Common myeloid progenitor, CD34-positive (primary cell): ENCODE data around the gene ST14.

Experiments
- CTCF ChIA-PET: fragments of 350-600 bp; sonication (Branson Sonifier 250); formaldehyde crosslinking; loops from one replicate; lab custom pipeline; 2021; ENCODE audit warnings: antibody characterized with exemption; lab: Charles Lee
- POLR2A ChIA-PET: fragments of 350-600 bp; sonication (Branson Sonifier 250); formaldehyde crosslinking; loops from one replicate; lab custom pipeline; 2021; ENCODE audit warnings: antibody characterized with exemption; lab: Charles Lee
- DNase-seq, 3 donors: peaks; one replicate each; pipeline versions ENCODE4 v3.0.0 to v3.0.0-alpha.2; 2013
- H3K27ac ChIP-seq, 2 experiments: 1 replicate in 1 of 2; 2 replicates in 1 of 2; pipeline ENCODE4 v1.7.0; 2013; ENCODE audit warnings: inconsistent platforms in 2 of 2, low read length in 2 of 2, mild to moderate bottlenecking in 2 of 2, low read depth in 1 of 2, moderate library complexity in 1 of 2; ENCODE audit not compliant: severe bottlenecking in 2 of 2, insufficient read depth in 1 of 2, poor library complexity in 1 of 2
- H3K27me3 ChIP-seq, 5 experiments: replicated peaks in 2 of 5; 1 replicate in 3 of 5; 2 replicates in 2 of 5; pipeline versions ENCODE4 v1.6.1 to v1.7.0; 2013; ENCODE audit warnings: low read length in 4 of 5, mild to moderate bottlenecking in 2 of 5, moderate library complexity in 2 of 5, inconsistent platforms in 1 of 5; ENCODE audit not compliant: insufficient read depth in 5 of 5, control insufficient read depth in 4 of 5
- H3K36me3 ChIP-seq, 4 experiments: 1 replicate in 2 of 4; 2 replicates in 2 of 4; pipeline versions ENCODE4 v1.6.1 to v1.7.0; 2013; ENCODE audit warnings: low read length in 3 of 4, control low read depth in 1 of 4, mild to moderate bottlenecking in 1 of 4; ENCODE audit not compliant: control insufficient read depth in 4 of 4, insufficient read depth in 4 of 4
- H3K4me1 ChIP-seq, 4 experiments: 1 replicate in 3 of 4; 2 replicates in 1 of 4; pipeline versions ENCODE4 v1.6.1 to v1.7.1; 2013; ENCODE audit warnings: low read length in 3 of 4, mild to moderate bottlenecking in 3 of 4, control low read depth in 1 of 4, inconsistent platforms in 1 of 4, moderate library complexity in 1 of 4; ENCODE audit not compliant: control insufficient read depth in 4 of 4, insufficient read depth in 4 of 4; ENCODE audit errors: control extremely low read depth in 1 of 4
- H3K4me3 ChIP-seq, 7 experiments: 1 replicate in 4 of 7; 2 replicates in 3 of 7; pipeline versions ENCODE4 v1.5.1 to v1.7.0; 2013; ENCODE audit warnings: mild to moderate bottlenecking in 7 of 7, low read length in 6 of 7, moderate library complexity in 6 of 7, inconsistent platforms in 2 of 7, low read depth in 2 of 7, control low read depth in 1 of 7; ENCODE audit not compliant: insufficient read depth in 4 of 7, control insufficient read depth in 1 of 7; ENCODE audit errors: extremely low read depth in 1 of 7
- H3K9me3 ChIP-seq, 5 experiments: 1 replicate in 4 of 5; 2 replicates in 1 of 5; pipeline versions ENCODE4 v1.6.1 to v1.7.1; 2013; ENCODE audit warnings: low read length in 4 of 5, mild to moderate bottlenecking in 2 of 5, inconsistent platforms in 1 of 5, low read depth in 1 of 5, moderate library complexity in 1 of 5; ENCODE audit not compliant: control insufficient read depth in 4 of 5, insufficient read depth in 2 of 5; ENCODE audit errors: control extremely low read depth in 1 of 5
- WGBS: methylation state at CpG from one replicate; pipeline ENCODE4 v1.1.5; 2013; ENCODE audit not compliant: insufficient coverage; 5-methylcytosine and 5-hydroxymethylcytosine counted together

Gene ST14

DNA sequence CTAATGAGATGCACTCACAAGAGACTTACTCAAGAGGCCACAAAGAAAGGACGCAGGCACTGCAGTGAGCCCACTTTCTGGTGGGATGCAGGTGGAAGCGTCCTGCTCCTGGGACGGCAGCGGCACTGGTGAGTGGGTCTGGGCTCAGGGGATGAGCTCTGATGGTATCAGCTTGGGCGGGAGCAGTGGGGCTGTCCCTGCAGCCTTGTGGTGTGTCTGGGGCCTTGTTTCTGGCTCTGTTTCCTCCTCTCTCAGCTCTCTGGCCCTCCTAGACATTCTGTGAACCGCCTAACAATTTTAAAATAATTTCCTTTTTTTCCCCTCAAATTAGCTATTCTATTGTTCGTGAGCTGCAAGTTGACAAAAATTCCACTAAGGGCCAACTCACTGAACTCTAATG is 8.8 kb upstream of the ST14 start:
- Histone ChIP-seq H3K27ac (no peak overlapping the region), H3K36me3 (peaks cover 0 to 3% (median 0%) of the 10 kb centered on the region in 4 experiments), H3K9me3 (no peaks in the 10 kb centered on the region), H3K4me3 (no peak overlapping the region), H3K27me3 (no peaks in the 10 kb centered on the region), H3K4me1 (peaks cover 3 to 21% (median 15%) of the 10 kb centered on the region in 4 experiments)
- WGBS = 95% methylated on average over 6 of the region's 7 CpGs
- ChIA-PET CTCF (interaction anchor here (0.5 to 1.6 kb wide), 2 partner anchors 228 to 776 kb away, joined by 3 read pairs; no protein-coding TSS in a partner anchor), POLR2A (no interaction called here)
- DNase-seq = no peak

- ChIA-PET CTCF (interaction anchor here (0.5 kb wide), 1 partner anchor 777 kb away, joined by 3 read pairs; no protein-coding TSS in a partner anchor), POLR2A (no interaction called here)
- peaks cover 0 to 3% (median 0%) of the 10 kb centered on the region in 4 experiments for H3K36me3 ChIP-seq
- H3K4me1 ChIP-seq = peaks cover 3 to 18% (median 13%) of the 10 kb centered on the region in 4 experiments
- no peak for DNase-seq
- no peaks in the 10 kb centered on the region for H3K27me3 ChIP-seq
- no peak overlapping the region for H3K27ac ChIP-seq
- no peaks in the 10 kb centered on the region for H3K9me3 ChIP-seq
- no CpG with 5 or more reads among the region's 1 CpG for WGBS
- no peak overlapping the region for H3K4me3 ChIP-seq
Measured at GRCh38 chr11:130151196-130151595, 8.4 kb upstream of the ST14 start.

GRCh38 chr11:130156108-130157022 is 3.2 kb upstream of the ST14 start:
- Histone ChIP-seq H3K27me3 (peaks cover 0 to 38% (median 21%) of the 10 kb centered on the region in 5 experiments), H3K4me3 (no peak overlapping the region), H3K36me3 (no peaks in the 10 kb centered on the region), H3K27ac (no peak overlapping the region), H3K4me1 (peaks cover 0 to 19% (median 14%) of the 10 kb centered on the region in 4 experiments), H3K9me3 (no peaks in the 10 kb centered on the region)
- 81% methylated on average over 9 of the region's 11 CpGs for WGBS
- DNase-seq = peak in 1 of 3 donors; percentile 23
- ChIA-PET POLR2A (no interaction called here), CTCF (interaction anchor here (0.9 kb wide), 1 partner anchor 275 kb away, joined by 3 read pairs; no protein-coding TSS in a partner anchor)

DNA sequence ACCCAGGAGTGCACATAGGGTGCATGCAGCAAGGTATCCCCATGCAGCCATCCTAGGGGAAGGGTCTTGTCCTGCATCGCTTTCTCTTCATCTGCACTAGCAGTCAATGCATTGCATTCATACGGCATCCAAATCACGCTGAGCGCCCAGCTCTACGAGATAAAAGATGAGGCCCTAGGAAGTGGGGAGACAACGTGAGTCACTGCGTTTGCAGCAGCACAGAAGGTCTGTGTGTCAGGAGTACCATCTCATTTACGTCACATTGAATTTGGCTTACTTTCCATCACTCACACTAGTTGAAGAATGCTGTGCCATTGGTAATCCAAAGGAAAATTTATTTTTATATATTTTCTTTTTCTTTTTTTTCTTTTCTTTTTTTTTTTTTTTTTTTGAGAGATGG is 2.5 kb upstream of the ST14 start:
- no peak for DNase-seq
- Histone ChIP-seq H3K4me1 (peaks cover 0 to 21% (median 14%) of the 10 kb centered on the region in 4 experiments), H3K36me3 (no peaks in the 10 kb centered on the region), H3K9me3 (no peaks in the 10 kb centered on the region), H3K27me3 (peaks cover 0 to 46% (median 29%) of the 10 kb centered on the region in 5 experiments), H3K4me3 (no peak overlapping the region), H3K27ac (no peak overlapping the region)
- CTCF ChIA-PET = no interaction called here
- POLR2A ChIA-PET = no interaction called here
- WGBS = 95% methylated on average over 6 of the region's 8 CpGs

DNA sequence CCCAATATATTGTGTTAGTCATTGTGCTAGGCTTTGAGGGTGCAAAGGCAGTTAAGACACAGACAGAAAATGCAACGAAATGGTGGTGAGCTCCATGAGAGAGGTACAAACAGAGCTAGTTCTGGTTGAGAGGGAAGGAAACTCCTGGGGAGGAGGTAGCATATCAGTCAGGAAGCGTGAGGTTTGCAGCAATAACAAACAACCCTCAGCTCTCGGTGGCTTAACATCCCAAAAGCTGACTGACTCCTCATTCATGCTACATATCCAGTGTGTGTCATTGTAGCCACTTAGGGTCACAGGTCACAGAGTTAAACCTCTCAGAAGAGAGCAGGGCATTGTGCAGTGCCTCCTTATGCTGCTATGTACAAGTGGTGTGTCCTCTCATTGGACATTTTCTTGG is 1.7 kb upstream of the ST14 start:
- no peaks in the 10 kb centered on the region for H3K36me3 ChIP-seq
- no peak overlapping the region for H3K27ac ChIP-seq
- ChIA-PET CTCF (interaction anchor here (1.1 to 1.3 kb wide), 2 partner anchors 277 to 705 kb away, joined by 3 read pairs; no protein-coding TSS in a partner anchor), POLR2A (no interaction called here)
- no peak for DNase-seq
- no peaks in the 10 kb centered on the region for H3K9me3 ChIP-seq
- H3K4me3 ChIP-seq = no peak overlapping the region
- 67% methylated on average over 2 of the region's 3 CpGs for WGBS
- peaks cover 0 to 53% (median 30%) of the 10 kb centered on the region in 5 experiments for H3K27me3 ChIP-seq
- H3K4me1 ChIP-seq = peaks cover 0 to 21% (median 14%) of the 10 kb centered on the region in 4 experiments

DNA sequence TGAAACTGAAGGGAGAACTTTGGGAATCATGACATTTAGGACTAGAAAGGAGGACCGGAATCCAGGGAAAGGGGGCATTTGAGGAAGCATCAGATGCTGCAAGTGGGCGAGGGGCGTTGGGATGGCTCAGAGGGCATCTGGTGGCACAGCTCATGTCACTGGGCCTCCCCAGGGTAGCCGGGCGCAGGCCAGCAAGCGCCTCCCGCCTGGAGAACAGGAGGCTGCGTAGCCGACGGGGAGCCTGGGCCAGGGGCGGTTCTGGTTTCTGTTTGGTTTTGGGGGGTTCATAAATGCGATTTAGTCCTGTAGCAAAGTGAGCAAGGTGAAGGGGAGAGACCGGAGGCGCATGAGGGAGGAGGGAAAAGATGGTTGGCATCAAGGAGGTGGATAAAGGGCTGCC is 443 bp upstream of the ST14 start:
- WGBS = 87% methylated on average over 14 of the region's 14 CpGs
- no peaks in the 10 kb centered on the region for H3K9me3 ChIP-seq
- H3K27ac ChIP-seq = no peak overlapping the region
- H3K4me3 ChIP-seq = peak overlapping the region in 2 of 7 experiments; percentile 43 to 58
- POLR2A ChIA-PET = no interaction called here
- no peak for DNase-seq
- peaks cover 0 to 63% (median 32%) of the 10 kb centered on the region in 5 experiments for H3K27me3 ChIP-seq
- peaks cover 0 to 21% (median 14%) of the 10 kb centered on the region in 4 experiments for H3K4me1 ChIP-seq
- CTCF ChIA-PET = no interaction called here
- H3K36me3 ChIP-seq = no peaks in the 10 kb centered on the region
